GM21717 (cell line): Measurements from ENCODE around the gene CHRNA3.

Experiments
- ATAC-seq: cut with Tn5 transposase; IDR thresholded peaks from one replicate; pipeline ENCODE4 v1.9.1; 2021; ENCODE audit warnings: mild to moderate bottlenecking, moderate library complexity; ENCODE audit not compliant: unreplicated experiment

Gene CHRNA3

DNA sequence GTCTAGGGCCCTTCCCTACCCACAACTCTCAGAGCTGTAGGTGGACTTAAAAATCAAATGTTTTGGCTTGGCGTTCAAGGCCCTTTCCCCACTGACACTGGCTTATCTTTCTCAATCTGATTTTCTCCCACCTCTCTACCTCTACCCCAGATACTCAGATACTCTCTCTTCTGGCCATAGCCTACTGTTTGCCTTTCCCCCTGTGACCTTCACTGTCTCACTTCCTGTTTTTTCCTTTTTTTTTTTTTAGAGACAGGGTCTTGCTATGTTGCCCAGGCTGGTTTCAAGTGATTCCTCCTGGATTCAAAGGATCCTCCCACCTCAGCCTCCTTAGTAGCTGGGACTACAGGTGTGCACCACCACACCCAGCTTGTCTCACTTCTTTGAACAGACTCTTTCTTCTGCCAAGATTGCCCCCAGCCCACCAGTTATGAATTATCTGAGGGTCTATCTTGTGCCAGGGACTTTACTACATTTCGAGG, 15.6 kb upstream of the CHRNA3 start:
- no peak for ATAC-seq

DNA sequence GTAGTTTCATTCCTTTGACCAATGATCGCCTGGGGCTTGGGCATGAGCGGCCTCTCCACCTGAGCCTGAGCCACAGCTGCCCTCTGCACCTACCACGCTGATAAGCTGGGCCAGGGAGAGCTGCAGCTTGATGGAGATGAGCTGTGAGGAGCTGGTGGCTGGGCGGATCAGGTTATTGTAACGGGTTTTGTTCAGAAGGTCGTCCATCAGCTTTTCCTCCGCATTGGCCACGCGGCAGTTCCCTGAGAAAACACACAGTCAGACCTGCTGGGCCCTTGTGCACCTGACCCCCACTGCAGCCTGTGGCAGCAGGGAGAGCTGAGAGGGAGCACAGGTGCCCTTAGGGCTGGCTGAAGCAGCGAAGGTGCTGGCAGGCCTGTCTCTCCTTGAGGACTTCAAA, 14.6 kb upstream of the CHRNA3 start:
- ATAC-seq = no peak

DNA sequence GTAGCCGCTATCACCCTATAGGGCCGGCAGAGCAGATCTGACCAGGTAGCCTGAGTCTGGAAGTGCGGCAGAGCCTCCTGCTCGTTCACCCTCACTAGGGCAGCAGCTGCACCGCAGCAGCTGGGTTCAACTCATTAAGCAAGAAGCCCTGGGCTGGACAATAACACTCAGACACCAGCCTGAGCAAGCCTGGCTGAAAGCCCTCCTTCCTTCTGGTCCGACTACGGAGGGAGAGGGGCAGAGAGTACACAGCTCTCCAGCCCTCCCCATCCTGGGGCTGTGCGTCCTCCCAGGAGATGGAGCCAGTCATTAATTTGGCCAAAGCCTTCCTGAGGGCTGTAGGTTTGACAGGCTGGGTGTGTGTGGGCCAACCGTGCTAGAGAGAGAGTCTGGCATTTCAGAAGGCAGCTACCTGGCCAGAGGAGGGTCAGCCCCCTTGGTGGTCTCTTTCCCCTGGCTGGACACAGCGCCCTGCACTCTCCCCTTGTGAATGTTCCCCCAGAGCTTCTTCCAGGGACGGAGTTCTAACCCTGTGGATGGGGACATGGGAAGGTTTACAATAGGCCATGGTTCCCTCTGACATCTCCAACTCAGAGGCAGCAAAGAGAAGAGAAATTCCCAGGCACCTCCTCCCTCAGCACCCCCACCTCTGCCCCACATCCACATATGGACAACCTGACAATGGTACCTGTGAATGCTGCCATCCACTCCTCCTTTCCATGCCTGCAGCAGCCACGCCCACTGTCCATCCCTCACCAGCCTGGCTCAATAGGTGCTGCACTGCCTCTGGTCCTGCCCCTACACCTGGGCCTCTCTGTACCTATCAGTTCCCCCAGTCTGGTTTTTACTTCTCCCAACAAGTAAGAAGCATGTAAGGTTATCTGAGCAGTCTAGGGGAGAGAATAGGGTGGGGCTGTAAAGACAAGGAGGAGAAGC, 13.7 kb upstream of the CHRNA3 start:
- ATAC-seq = no peak

DNA sequence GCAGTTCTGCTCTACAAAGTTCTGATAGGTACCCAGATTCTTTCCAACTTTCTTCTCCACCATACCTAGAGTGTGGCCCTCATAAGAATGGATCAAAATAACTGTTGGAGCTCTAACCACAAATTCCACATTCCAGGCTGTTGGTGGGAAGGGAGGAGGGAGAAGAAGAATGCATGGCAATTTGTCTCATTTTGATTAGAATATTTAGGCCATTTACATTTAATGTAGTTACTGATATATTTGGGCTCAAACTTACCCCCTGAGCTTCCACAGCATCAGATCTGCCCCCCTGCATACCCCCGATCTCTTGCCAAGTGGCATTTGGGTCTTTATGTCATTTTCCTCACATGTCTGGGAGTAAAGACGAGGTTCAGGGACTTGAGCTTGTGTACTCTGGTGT, 12.6 kb upstream of the CHRNA3 start:
- no peak for ATAC-seq

DNA sequence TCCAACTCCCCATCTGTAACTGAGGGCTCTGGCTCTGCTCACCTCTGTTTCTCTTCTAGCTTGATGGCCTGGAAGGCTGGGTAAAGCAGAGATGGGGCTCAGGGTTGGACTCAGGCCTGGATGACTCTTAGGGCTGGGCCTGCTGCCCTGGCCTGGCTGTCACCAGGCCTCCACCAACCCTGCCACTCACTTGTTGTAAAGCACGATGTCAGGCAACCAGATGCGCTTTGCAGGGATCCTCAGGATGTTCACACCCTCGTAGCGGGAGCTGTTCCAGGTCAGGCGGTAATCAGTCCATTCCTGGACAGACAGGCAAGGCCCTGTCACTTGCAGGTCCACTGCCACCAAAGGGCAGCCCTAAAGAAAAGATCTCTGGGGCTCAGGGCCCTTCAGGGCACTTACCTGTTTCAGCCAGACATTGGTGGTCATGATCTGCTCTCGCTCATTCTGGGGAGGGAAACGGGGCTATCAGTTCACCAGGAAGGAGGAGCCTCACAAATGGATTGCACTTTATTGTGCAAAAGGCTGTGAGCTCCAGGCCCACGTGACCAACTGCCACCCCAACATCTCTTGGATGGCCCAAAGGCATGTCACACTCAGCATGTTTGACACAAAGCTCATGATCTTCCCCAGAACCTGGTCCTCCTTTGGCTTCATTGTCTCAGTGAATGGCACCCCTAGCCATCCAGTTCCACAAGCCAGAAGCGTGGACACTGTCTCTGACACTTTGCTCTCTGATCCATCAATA, 10.3 kb upstream of the CHRNA3 start:
- ATAC-seq = no peak

GRCh38 chr15:78629716-78630065, 8.9 kb upstream of the CHRNA3 start:
- no peak for ATAC-seq

DNA sequence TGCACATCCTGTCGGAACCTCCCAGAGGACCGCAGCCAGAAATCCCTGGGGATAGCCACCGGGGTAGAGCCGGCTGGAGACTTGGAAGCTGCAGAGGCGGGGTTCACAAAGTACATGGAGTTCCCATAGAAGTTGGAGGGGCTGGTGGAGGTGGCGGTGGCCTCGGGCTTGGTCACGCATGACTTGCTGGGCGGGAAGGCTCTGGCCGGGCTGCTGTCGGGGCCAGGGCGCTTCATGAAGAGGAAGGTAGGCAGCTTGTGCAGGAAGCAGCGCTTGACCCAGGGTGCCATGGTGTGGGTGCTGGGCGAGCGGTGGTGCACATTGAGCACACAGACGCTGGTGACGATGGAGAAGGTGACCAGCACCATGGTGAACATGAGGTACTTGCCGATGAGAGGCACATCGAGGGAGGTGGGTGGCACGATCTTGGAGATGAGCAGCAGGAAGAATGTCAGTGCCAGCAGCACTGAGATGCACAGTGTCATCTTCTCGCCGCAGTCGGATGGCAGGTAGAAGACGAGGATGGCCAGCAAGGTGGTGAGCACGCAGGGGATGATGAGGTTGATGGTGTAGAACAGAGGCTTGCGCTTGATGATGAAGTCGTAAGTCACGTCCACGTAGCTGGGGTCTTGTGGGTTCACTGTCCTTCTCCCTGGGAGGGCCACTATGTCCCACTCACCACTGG, 8.4 kb upstream of the CHRNA3 start:
- ATAC-seq = no peak

DNA sequence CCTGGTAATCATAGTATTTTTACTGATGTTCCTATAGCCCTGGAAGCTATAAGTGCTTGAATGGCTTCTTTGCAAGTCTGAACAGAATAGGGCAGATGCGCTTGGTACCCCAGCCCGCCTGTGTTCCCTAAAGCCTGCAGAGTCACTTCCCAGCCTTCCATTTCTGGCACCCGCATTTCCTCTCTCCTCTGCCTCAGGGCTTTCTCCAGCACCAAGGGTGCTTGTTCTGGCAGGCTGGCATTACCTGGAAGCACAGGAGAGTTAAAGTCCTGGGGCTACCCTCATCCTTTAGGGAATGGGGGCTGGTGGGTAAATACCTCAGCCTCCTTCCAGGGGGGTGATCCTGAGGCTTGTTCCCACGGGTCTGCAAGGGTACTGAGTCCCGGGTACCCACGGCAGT, 7.4 kb upstream of the CHRNA3 start:
- no peak for ATAC-seq

GRCh38 chr15:78627348-78627747, 6.6 kb upstream of the CHRNA3 start:
- no peak for ATAC-seq

DNA sequence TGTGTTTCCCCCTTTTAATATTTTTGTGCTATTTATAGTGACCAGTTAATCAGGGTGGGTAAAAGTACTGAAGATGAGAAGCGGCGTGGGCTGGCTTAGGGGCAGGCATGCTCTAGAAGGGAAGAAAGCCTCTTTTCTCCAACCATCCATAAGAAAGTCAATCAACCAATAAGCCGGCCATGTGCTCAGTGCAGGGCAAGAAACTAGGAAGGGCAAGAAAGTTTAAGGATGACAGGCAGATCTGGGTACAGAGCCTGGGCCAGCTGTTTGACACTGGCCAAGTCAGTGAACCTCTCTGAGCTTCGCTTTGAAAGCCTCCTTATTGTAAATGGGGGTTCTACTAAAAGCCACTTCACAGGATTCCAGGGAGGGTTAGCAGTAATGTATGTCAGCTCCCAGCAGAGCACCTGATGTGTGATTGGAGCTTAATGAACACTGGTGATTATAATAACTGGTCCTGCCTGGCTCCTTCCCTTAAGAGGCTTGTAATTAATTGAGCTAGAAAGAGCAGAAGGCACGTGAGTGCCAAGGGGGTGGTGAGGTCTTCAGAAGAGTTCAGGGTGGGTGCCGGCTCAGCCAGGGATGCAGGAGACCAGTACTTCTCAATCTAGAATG, 5.7 kb upstream of the CHRNA3 start:
- no peak for ATAC-seq

DNA sequence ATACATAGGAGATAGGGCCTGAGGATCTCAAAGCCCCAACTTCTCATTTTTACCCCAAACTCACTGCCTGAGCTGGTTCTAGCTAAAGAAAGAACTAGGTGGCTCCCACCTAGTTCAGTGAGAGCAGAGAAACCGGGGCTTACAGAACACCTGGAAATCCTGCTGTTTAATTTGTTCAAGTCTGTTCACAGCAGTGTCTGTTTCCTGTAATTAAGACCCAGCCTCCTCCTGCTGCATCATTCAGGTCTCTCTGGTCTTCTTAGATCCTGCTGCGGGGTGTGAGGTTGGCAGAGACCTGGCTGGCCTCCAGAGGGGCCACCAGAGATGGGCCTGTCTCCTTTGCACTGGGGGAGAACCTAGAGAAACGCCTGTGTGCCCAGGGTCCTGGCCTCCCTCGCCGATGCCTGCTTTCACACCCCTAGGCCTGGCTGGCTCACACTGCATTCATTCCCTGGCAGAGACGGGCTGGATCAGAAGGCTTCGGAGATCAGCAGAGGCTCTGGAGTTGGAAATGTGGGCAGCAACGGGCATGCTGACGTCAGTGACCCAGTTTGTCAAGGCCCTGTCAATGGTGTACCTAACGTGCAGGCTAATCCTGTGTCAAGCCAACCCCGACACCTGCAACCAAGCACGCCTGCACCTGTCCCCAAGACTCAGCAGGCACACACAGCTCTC, 4.9 kb upstream of the CHRNA3 start:
- no peak for ATAC-seq

- no peak for ATAC-seq
Measured at GRCh38 chr15:78624651-78625590, 4.1 kb upstream of the CHRNA3 start.

GRCh38 chr15:78623786-78624497, 3.1 kb upstream of the CHRNA3 start:
- ATAC-seq = no peak

GRCh38 chr15:78621810-78622402, 1.1 kb upstream of the CHRNA3 start:
- ATAC-seq = no peak

DNA sequence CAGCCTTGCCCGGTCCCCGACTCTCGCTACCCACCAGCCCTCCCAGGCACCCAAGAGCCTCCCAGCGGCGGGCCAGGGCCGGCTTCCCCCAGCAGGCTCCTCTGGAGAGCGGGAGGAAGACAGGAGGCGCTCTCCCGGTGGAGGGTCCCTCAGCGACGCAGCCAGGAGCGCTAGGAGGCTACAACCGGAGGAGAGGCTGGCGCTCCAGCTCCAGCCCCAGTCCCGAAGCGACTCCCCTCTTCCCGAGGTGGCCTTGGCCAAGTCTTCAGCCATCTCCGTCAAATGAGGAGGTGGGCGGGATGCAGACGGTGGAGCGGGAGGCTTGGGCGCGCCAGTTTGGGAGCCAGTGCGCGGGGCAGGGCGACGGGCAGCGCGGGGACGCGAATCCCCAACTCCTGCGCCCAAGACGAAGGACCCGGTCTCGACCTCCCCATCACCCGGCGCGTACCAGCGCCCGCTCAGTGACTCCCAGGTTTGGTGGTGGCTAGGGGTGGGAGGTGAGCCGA, 722 bp downstream of the CHRNA3 start:
- no peak for ATAC-seq

DNA sequence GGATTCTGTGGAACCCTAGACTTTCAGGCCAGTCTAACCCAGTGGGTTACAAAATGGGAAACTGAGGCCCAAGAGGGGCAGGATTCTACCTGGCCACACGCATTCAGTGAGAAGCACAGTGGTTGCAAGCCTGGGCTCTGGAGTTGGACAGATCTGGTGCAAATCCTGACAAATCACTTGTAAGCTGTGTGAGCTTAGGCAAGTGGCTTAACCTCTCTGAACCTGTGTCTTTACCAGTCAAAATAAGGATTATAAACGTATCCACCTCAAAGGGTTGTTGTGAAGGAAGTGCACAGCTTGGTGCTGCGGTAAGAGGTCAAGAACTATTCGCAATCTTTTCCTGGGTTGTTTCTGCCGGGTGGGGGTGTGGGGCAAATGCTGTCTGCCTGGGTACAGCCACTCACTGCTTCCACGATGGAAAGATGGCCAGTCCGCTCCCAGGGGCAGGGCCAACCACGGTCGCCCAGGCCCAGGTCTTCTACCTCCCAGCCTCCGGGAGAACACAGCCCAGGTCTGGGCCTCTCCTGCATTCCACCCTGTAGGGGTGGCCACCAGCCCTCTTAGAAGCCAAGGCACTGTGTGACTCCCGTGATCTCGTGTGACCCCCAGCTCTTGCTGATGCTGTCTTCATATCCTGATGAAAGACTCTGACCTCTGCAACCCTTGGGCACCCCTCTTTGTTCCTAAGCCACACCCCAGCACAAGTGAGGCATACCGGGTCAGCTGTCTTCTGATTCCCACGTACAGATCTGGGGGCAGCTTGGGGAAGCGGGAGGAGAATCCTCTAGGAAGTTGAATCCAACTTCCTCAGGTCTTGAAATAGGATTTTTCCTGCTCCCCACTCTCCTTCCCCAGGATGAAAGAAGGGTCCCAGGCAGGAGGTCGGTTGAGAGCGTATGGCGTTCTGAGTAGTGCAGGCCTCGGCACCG, 1.5 kb downstream of the CHRNA3 start:
- ATAC-seq = no peak

DNA sequence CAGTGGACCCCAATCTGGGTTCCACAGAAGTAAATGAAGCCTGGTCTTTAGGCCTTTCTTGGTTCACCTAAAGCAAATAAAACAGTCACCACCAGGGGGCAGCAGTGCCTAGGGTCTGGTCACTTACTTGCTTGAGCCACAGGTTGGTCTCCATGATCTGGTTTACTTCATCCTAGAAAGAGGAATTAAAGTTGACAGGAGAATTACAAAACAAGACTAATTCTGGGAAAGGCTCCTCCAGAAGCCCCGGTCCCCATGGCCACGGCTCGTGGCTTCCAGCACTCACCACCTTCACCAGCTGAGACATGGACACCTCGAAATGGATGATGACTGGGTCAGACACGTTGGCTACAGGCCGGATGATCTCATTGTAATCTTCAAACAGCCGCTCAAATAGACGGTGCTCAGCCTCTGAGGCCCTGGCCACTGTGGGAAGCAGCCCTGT, 2.3 kb downstream of the CHRNA3 start:
- ATAC-seq = no peak
